Colon (tissue), 2 donors: ENCODE measurements around the gene PBX2.
"Not testable (repeated sequence)": the region's sequence is repeated elsewhere in the genome, so short reads cannot be mapped to it uniquely, and the experiment has no call there.

Experiments used
- FAIRE-seq: peaks from 2 replicates; lab custom pipeline; 2012; peaks lifted over from hg19 to GRCh38; lab: Jason Lieb, UNC
- donor health status: control.
- donor health status: control.

The PBX2 gene

GRCh38 chr6:32190054-32190851, at the start of gene PBX2:
TSS of gene PBX2 (minus strand) at chr6:32190202. CDS start at chr6:32189915, 287 bp downstream.
- no peak for FAIRE-seq

- no peak for FAIRE-seq
Measured at GRCh38 chr6:32239462-32239861, 49.5 kb upstream of the PBX2 start.

- no peak for FAIRE-seq
Measured at GRCh38 chr6:32234934-32235333, 44.9 kb upstream of the PBX2 start.

- no peak for FAIRE-seq
Measured at GRCh38 chr6:32226434-32226833, 36.4 kb upstream of the PBX2 start.

GRCh38 chr6:32224696-32225095, 34.7 kb upstream of the PBX2 start:
- no peak for FAIRE-seq

GRCh38 chr6:32223258-32224235, 33.5 kb upstream of the PBX2 start, which contains the start of gene NOTCH4:
TSS of gene NOTCH4 (minus strand) at chr6:32224067. CDS start at chr6:32223928, 139 bp downstream.
- no peak for FAIRE-seq

DNA sequence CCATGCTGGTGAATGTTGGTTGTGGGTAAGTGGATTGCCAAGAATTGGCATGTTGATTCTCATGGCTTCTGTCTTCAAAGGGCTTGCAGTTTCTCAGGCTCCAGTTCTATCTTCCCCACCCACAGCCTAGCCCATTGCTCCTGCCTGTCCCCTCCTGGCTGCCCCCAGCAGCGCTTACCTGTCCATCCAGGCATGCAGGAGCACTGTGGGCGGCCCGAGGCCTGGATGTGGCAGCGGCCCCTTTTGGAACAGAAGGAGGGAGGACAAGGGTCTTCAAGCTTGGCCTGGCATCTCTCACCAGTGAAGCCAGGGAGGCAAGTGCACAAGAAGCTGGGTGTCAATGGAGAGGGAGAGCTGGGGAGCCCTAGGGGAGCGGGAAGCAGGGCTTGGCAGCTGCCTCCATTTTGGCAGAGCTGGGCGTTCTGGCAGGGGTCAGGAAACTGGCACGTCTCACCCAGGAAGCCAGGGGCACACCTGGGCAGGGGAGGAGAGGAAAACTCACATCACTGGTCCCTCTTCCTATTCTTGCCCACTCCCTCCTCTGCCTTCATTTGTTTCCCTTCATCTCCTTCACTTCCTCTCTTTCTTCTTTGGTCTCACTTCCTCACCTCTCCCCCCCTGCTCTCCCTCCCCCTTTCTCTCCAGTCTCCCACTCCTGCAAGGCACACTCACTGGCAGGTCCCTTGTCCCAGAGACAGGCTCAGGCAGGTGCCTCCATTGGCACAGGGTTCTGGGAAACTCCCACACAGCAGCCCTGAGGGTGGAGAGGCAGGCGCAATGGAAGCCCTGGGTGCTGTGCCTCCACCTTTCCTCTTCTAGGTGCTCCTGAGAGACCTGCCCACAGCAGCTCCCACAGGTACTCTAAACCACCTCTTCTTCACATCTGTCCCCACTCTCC, 32.6 kb upstream of the PBX2 start:
- FAIRE-seq = no peak

- no peak for FAIRE-seq
Measured at GRCh38 chr6:32220021-32220420, 30.0 kb upstream of the PBX2 start.

- FAIRE-seq = no peak
Measured at GRCh38 chr6:32218167-32218566, 28.2 kb upstream of the PBX2 start.

GRCh38 chr6:32216998-32217397, 27.0 kb upstream of the PBX2 start:
- no peak for FAIRE-seq

DNA sequence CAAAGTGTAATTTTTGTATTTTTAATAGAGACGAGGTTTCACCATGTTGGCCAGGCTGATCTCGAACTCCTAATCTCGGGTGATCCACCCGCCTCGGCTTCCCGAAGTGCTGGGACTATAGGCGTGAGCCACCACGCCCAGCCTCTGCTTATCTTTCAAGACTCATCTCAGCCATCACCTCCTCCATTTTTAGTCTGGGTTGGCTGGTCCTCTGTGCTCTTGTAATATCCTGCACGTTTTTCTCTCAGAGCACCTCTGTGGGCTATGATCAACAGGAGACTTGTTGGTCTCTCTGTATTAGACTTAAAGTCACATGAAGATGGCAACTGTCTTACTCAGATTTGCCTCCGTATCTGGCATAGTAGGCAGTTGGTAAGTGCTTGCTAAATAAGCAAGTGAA, 26.3 kb upstream of the PBX2 start:
- FAIRE-seq = no peak

DNA sequence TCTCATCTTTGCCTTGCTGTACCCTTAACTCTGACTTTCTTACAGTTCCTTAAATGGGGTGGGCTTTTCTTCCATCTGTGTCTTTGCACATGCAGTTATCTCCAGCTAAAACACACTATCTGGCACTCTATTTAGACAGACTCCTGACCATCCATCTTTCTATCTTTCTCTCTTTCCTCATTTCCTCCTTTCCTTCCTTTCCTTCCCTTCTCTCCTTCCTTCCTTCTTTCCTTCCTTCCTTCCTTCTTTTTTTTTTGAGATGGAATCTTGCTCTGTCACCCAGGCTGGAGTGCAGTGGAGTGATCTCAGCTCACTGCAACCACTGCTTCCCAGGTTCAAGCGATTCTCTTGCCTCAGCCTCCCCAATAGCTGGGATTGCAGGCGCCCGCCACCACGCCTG, 25.6 kb upstream of the PBX2 start:
- no peak for FAIRE-seq

- no peak for FAIRE-seq
Measured at GRCh38 chr6:32214126-32214525, 24.1 kb upstream of the PBX2 start.

DNA sequence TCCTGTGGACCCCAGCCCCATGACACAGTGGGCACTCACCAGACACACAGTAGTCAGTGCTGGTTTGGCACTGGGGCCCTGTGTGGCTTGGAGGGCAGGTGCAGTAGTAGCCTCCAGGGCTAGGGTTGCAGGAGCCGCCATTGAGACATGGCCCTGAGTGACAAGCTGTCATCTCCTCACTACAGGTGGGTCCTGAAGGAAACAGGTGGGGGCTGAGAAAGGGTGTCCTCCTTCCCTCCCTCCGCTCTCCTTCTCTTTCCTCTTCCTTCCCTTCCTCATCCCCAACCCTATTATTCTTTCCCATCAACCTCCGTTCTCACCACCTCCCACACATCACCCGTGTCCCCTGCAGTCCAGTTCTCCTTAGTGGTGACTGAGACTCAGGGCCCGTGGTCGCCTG, 23.6 kb upstream of the PBX2 start:
- FAIRE-seq = no peak

DNA sequence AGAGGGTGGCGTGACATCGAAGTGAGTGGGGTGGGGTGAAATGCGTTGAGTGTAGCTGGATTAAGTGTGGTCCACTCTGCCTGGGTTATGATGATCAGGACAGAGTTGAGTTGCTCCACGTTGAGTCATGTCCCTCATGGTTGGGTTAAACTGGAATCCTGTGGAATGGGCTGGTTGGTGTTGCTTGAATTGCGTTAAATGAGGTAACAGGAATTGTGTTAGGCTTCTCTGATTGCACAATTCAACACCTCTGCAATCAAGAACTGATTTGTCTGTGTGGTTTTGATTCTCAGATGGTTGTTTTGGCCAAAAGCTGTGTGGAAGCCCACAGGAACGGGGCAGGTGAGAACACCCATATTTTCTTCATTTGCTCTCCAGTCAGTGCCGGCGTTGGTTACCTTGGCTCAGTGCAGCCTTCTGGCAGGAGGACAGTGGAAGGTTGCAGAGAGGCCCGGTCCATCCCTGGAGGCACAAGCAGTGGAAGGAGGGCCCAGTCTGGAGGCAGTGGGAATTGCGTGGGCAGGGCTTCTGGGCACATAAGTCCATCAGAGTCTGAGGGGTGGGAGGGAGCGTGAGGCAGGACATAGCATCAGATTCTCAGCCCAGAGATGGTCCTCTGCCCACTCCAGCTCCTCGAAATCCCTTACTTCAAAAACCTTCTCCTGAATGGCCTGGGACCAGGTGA, 22.2 kb upstream of the PBX2 start:
- no peak for FAIRE-seq

DNA sequence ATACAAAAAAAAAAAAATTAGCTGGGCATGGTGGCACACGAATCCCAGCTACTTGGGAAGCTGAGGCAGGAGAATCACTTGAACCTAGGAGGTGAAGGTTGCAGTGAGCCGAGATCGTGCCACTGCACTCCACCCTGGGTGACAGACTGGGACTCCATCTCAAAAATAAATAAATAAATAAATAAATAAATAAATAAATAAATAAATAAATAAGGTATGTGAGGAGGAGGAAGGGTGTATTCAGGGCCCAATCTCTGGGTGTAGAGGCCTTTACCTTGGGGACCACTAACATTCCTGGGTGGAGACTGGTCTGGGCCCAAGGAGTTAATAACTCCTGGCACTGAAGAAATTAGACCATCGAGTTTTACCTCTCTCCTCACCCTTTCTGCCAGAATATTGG, 21.4 kb upstream of the PBX2 start:
- not testable (repeated sequence) for FAIRE-seq

DNA sequence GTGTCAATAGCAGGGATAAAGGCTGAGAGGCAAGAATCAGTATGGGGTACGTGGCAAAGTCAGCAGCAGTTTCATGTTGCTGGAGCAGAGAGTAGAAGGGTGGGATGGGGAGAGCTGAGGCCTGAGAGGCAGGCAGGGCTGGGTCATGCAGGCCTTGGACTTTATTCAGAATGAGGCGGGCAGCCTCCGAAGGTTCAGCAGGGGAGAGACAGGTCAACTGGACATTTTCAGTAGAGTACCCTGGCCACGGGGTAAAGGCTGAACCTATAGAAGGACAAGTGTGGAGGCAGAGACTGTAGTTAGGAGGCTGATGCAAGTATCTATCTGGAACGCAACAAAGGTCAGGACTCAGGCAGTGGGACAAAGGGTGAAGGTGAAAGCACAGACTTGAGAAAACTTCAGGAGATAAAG, 20.2 kb upstream of the PBX2 start:
- FAIRE-seq = no peak

- no peak for FAIRE-seq
Measured at GRCh38 chr6:32208996-32209395, 19.0 kb upstream of the PBX2 start.

- FAIRE-seq = no peak
Measured at GRCh38 chr6:32204268-32204715, 14.3 kb upstream of the PBX2 start.

- no peak for FAIRE-seq
Measured at GRCh38 chr6:32203426-32204267, 13.6 kb upstream of the PBX2 start.
